Osteoblast (primary cell): ENCODE measurements around the gene DIO1. TPM values are rescaled to one million over a fixed set of nuclear protein-coding genes. Genes with fewer than 3 reads are reported as not detected.
A peak's percentile ranks its signal among the peaks of the same experiment; 100 is the strongest.
"Not testable (repeated sequence)": the region's sequence is repeated elsewhere in the genome, so short reads cannot be mapped to it uniquely, and the experiment has no call there.

Source experiments
- DNase-seq: peaks from one replicate; pipeline ENCODE4 v3.0.0; 2011; ENCODE audit warnings: low spot score, mixed read lengths; ENCODE audit not compliant: insufficient read length; ENCODE audit errors: missing footprints
- H2AFZ ChIP-seq: 2 replicates; pipeline ENCODE4 v1.6.0; 2011; ENCODE audit warnings: mild to moderate bottlenecking, low read length
- H3K27ac ChIP-seq: 2 replicates; pipeline ENCODE4 v1.5.1; 2011; ENCODE audit warnings: mild to moderate bottlenecking, low read depth, low read length, moderate library complexity
- H3K27me3 ChIP-seq: 2 replicates; pipeline ENCODE4 v1.6.0; 2012; ENCODE audit warnings: mild to moderate bottlenecking, control low read depth, inconsistent platforms, low read length, moderate library complexity; ENCODE audit not compliant: insufficient read depth
- H3K36me3 ChIP-seq: 2 replicates; pipeline ENCODE4 v1.5.1; 2011; ENCODE audit warnings: mild to moderate bottlenecking, low read length, control low read depth, moderate library complexity; ENCODE audit not compliant: insufficient read depth
- H3K4me1 ChIP-seq: 2 replicates; pipeline ENCODE4 v1.5.1; 2011; ENCODE audit warnings: mild to moderate bottlenecking, low read length, control low read depth, moderate library complexity; ENCODE audit not compliant: insufficient read depth
- H3K4me2 ChIP-seq: 2 replicates; pipeline ENCODE4 v1.6.0; 2011; ENCODE audit warnings: mild to moderate bottlenecking, low read length; ENCODE audit not compliant: insufficient read depth
- H3K4me3 ChIP-seq: fragments of 200-600 bp; sonication (generic); 3 replicates; pipeline ENCODE4 v1.5.1; 2012; ENCODE audit warnings: mild to moderate bottlenecking, low read length, inconsistent platforms; ENCODE audit not compliant: insufficient read depth
- H3K79me2 ChIP-seq: 2 replicates; pipeline ENCODE4 v1.6.0; 2012; ENCODE audit warnings: mild to moderate bottlenecking, low read length, control low read depth, inconsistent platforms; ENCODE audit not compliant: insufficient read depth
- H3K9me3 ChIP-seq: 2 replicates; pipeline ENCODE4 v1.5.1; 2011; ENCODE audit warnings: low read depth, low read length, control low read depth
- H4K20me1 ChIP-seq: 2 replicates; pipeline ENCODE4 v1.6.0; 2012; ENCODE audit warnings: mild to moderate bottlenecking, low read length, control low read depth; ENCODE audit not compliant: insufficient read depth
- CTCF ChIP-seq: IDR thresholded peaks from 2 replicates; pipeline ENCODE4 v1.5.1; 2011; ENCODE audit warnings: mild to moderate bottlenecking, low read depth, low read length, moderate library complexity; ENCODE audit errors: extremely low read depth
- total RNA-seq: library from RNA; depleted of rRNA; stranded (reverse); fragments of >200 nt; gene quantifications from 2 replicates; pipeline ENCODE4 v1.2.3, GENCODE V29; 2012

Gene DIO1
- total RNA-seq, 1 donor: not detected

- H3K4me1 ChIP-seq: no peaks in the 10 kb centered on the region
- no peak for DNase-seq
- H4K20me1 ChIP-seq: no peaks in the 10 kb centered on the region
- no peaks in the 10 kb centered on the region for H3K79me2 ChIP-seq
- no peaks in the 10 kb centered on the region for H3K27me3 ChIP-seq
- H3K36me3 ChIP-seq: peaks cover 21% of the 10 kb centered on the region
- no peak overlapping the region for H3K4me3 ChIP-seq
- H3K27ac ChIP-seq: no peak overlapping the region
- TF ChIP-seq CTCF: no peak
- H3K9me3 ChIP-seq: no peaks in the 10 kb centered on the region
- H3K4me2 ChIP-seq: no peak overlapping the region
- H2AFZ ChIP-seq: no peak overlapping the region
Observed at GRCh38 chr1:53871221-53871620, 22.8 kb upstream of the DIO1 start.

GRCh38 chr1:53871773-53872484, 22.1 kb upstream of the DIO1 start:
- H3K4me1 ChIP-seq: no peaks in the 10 kb centered on the region
- H2AFZ ChIP-seq: no peak overlapping the region
- H3K79me2 ChIP-seq: no peaks in the 10 kb centered on the region
- no peak overlapping the region for H3K4me2 ChIP-seq
- H4K20me1 ChIP-seq: no peaks in the 10 kb centered on the region
- no peak overlapping the region for H3K4me3 ChIP-seq
- no peak overlapping the region for H3K27ac ChIP-seq
- TF ChIP-seq CTCF: no peak
- DNase-seq: no peak
- H3K9me3 ChIP-seq: no peaks in the 10 kb centered on the region
- H3K27me3 ChIP-seq: no peaks in the 10 kb centered on the region
- H3K36me3 ChIP-seq: peaks cover 14% of the 10 kb centered on the region

GRCh38 chr1:53875150-53875549, 18.8 kb upstream of the DIO1 start:
- H3K36me3 ChIP-seq: peaks cover 12% of the 10 kb centered on the region
- H4K20me1 ChIP-seq, H3K4me3 ChIP-seq, H3K4me2 ChIP-seq, H3K27me3 ChIP-seq, H2AFZ ChIP-seq, H3K79me2 ChIP-seq, DNase-seq, H3K9me3 ChIP-seq, H3K27ac ChIP-seq, H3K4me1 ChIP-seq: not testable (repeated sequence)

- no peak for DNase-seq
- Histone ChIP-seq H3K4me2 (no peak overlapping the region), H3K79me2 (no peaks in the 10 kb centered on the region), H3K4me1 (no peaks in the 10 kb centered on the region), H3K9me3 (no peaks in the 10 kb centered on the region), H3K27ac (no peak overlapping the region), H3K36me3 (peaks cover 16% of the 10 kb centered on the region), H3K27me3 (no peaks in the 10 kb centered on the region), H3K4me3 (no peak overlapping the region), H4K20me1 (no peaks in the 10 kb centered on the region), H2AFZ (no peak overlapping the region)
- TF ChIP-seq CTCF: peak; percentile 64
Observed at GRCh38 chr1:53878492-53879105, 15.4 kb upstream of the DIO1 start.

- not testable (repeated sequence) for H4K20me1 ChIP-seq, H3K4me2 ChIP-seq, H3K9me3 ChIP-seq, H3K4me1 ChIP-seq, H2AFZ ChIP-seq, H3K27me3 ChIP-seq, H3K27ac ChIP-seq, DNase-seq, H3K4me3 ChIP-seq, H3K79me2 ChIP-seq
- peaks cover 20% of the 10 kb centered on the region for H3K36me3 ChIP-seq
Observed at GRCh38 chr1:53881853-53882252, 12.1 kb upstream of the DIO1 start.

- peaks cover 22% of the 10 kb centered on the region for H3K36me3 ChIP-seq
- H3K4me2 ChIP-seq, H4K20me1 ChIP-seq, H3K27me3 ChIP-seq, H3K4me3 ChIP-seq, H3K27ac ChIP-seq, H3K9me3 ChIP-seq, DNase-seq, H3K79me2 ChIP-seq, H2AFZ ChIP-seq, H3K4me1 ChIP-seq: not testable (repeated sequence)
Observed at GRCh38 chr1:53883600-53883999, 10.4 kb upstream of the DIO1 start.
